Epithelial cell of esophagus (primary cell): ENCODE results near the gene TGM5.

Experiments
- DNase-seq: peaks from one replicate; pipeline ENCODE4 v3.0.0; 2010; ENCODE audit warnings: low read depth
- H3K4me3 ChIP-seq: 2 replicates; pipeline ENCODE4 v1.5.1; 2011; ENCODE audit warnings: mild to moderate bottlenecking, low read length, control low read depth
- CTCF ChIP-seq: IDR thresholded peaks from 2 replicates; pipeline ENCODE4 v1.5.1; 2011; ENCODE audit warnings: low read depth, mild to moderate bottlenecking, low read length, control low read depth, inconsistent platforms; ENCODE audit not compliant: insufficient read depth; ENCODE audit errors: missing control alignments

Gene TGM5, protein sequence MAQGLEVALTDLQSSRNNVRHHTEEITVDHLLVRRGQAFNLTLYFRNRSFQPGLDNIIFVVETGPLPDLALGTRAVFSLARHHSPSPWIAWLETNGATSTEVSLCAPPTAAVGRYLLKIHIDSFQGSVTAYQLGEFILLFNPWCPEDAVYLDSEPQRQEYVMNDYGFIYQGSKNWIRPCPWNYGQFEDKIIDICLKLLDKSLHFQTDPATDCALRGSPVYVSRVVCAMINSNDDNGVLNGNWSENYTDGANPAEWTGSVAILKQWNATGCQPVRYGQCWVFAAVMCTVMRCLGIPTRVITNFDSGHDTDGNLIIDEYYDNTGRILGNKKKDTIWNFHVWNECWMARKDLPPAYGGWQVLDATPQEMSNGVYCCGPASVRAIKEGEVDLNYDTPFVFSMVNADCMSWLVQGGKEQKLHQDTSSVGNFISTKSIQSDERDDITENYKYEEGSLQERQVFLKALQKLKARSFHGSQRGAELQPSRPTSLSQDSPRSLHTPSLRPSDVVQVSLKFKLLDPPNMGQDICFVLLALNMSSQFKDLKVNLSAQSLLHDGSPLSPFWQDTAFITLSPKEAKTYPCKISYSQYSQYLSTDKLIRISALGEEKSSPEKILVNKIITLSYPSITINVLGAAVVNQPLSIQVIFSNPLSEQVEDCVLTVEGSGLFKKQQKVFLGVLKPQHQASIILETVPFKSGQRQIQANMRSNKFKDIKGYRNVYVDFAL

DNA sequence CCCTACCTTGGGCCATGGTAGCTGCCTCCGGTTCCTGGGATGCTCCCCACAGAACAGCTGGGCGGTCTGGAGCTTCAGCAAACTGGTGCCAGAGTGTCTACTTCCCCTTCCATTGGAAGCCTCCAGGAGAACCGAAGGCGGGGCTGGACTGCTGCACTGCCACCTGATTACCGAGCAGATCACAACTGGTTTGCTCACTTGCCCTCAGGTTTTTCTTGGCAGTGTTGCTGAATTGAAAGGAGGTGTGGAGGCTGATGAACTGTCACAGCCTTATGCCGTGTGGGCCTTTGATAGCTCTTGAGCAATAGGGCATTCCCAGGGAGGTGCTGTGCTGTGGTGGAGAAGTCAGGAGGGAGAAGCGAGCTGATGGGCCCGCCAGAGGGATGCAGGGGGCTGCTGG is at the start of gene TGM5:
TSS of gene TGM5 (minus strand) at position 95 of the 400 bp plus-strand sequence. CDS start at position 16, 79 bp downstream.
- H3K4me3 ChIP-seq, result no peak within 1 kb of the TSS
- TF ChIP-seq CTCF, result no peak
- DNase-seq, result peak; percentile 94

DNA sequence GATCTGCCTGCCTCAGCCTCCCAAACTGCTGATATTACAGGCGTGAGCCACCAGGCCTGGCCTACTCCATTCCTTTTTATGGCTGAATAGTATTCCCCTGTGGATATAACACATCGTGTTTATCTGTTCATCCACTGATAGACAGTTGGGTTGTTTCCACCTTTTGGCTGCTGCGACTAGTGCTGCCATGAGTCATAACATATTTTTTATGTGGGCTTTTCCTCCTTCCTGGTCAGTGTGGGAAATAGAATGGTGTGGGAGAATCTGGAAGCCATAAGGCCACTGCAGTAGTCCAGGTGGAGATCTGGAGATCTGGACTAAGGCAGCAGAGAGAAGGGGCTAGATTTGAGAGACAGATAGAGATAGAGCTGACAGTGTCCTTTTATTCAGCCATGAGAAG is 47.4 kb upstream of the TGM5 start:
- H3K4me3 ChIP-seq, result no peak overlapping the region
- DNase-seq, result peak; percentile 19
- TF ChIP-seq CTCF, result no peak

DNA sequence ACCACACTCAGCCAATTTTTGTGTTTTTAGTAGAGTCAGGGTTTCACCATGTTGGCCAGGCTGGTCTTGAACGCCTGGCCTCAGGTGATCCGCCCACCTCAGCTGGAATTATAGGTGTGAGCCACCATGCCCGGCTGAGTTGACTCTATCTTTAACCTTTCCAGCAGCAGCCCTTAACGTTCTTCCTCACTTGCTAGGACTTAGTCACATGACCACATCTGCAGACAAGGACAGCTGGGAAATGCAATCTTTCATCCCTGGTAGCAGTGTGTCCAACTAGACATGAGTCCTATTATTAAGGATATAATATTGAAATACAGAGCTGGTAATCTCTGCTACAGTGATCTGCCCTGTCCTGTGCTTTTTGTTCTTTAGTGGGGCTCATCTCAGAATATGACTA is 45.6 kb upstream of the TGM5 start:
- DNase-seq, result no peak

DNA sequence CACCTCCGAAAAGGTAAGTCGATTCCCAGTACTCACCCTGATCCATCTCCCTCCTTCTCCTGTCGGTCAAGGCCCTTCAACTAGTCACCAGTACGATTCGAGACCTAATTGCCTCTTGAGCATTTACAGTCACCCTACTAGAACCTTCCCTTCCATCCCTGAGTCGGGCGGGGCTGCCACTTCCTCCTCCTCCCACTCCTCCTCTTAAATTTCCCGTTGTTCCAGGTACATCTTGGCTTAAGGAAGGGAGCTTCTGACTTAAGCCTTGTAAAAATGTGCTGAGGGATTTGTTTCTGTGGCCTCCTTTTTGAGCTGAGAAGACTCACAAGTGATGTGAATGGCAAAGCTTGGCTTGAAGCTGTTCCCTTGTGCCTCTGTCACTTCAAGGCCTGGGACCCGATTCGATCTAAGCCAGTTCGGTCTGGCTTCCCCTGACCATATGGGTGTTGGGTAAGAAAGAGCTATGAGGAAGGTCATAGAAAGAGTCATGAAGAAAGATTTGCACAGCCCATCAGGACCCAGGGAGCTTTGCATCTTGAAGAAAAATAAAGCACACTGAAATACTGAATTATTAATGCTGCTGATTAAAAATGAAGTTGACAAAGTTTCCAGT is 35.6 kb upstream of the TGM5 start, which contains the start of gene TGM7:
TSS of gene TGM7 (minus strand) at position 51 of the 613 bp plus-strand sequence.
- TF ChIP-seq CTCF, result no peak
- H3K4me3 ChIP-seq, result no peak within 1 kb of the TSS
- no peak for DNase-seq

More for the DNA sequence above, 45.6 kb upstream of the TGM5 start:
- no peak overlapping the region for H3K4me3 ChIP-seq
- TF ChIP-seq CTCF, result no peak

GRCh38 chr15:43299884-43300283 is 33.2 kb upstream of the TGM5 start:
- TF ChIP-seq CTCF, result no peak

DNA sequence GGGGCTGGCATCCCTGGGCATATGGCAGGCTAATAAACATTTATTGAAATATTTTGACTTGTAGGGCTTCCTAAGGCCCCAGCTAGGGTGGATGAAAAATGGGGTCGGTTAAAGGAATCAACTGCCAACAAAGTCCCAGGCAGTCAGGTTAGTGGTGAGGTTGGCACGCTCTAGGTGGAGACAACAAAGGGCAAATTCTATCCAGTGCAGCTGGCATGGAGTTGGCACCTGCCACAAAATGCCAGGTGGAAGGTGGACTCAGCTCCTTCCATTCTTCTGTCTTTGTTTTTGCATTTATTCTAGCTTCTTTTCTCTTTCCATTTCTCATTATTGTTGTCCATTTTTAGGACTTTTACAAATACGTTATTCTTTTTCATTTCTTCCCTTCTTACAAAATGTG is 32.7 kb upstream of the TGM5 start:
- no peak for DNase-seq
- no peak for TF ChIP-seq CTCF
- no peak overlapping the region for H3K4me3 ChIP-seq

More at GRCh38 chr15:43299884-43300283, 33.2 kb upstream of the TGM5 start:
- DNase-seq, result no peak
- H3K4me3 ChIP-seq, result no peak overlapping the region
